ENCODE data around the gene ZFP36L1.

Gene ZFP36L1

DNA sequence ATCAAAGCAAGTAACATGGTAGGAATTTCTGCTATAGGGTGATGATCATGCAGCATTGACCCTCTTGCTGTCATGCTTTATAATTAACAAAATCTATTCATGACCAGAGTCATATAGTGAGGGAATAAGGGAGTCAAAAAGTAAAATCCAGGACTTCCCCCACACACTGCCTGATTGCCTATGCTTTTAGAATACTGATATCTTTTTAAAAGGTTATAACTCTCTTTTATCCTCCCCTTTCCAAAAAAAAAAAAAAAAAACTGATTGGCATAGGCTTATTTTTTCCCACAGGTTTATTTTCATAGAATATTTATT is 51.4 kb downstream of the ZFP36L1 start:
- DNase-seq (ENCODE audit: low spot score) = no peak

DNA sequence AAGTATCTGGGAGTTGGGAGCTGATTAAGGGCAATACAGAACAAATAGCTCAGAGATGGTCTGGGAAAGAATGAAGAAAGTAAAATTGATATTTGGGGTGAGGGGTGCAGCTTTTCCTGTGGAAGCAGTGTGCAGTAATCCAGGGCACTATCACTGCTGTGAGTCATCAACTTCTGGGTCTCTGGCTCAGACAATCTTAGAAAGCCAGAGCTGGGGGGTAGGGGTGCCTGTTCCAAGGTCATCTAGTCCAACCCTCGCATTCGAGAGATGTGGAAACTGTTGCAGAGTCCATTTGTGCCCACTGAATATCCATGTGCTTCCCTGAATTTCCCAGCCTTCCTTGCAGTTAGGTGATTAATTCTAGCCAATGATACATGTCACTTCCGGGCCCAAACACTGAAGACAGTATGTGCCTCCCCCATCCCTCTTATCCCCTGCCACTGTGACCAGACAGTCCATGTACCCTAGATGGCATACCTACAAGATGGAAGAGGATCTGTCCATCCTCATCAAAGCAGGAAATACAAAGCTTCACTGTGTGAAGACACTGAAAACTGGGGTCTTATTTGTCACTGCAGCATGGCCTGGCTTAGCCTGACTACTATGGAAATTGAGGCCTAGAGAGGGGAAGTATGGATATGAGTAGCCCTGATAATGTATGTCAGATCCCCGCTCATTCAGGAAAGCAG is 51.9 kb downstream of the ZFP36L1 start:
- DNase-seq (ENCODE audit: low spot score) = no peak

DNA sequence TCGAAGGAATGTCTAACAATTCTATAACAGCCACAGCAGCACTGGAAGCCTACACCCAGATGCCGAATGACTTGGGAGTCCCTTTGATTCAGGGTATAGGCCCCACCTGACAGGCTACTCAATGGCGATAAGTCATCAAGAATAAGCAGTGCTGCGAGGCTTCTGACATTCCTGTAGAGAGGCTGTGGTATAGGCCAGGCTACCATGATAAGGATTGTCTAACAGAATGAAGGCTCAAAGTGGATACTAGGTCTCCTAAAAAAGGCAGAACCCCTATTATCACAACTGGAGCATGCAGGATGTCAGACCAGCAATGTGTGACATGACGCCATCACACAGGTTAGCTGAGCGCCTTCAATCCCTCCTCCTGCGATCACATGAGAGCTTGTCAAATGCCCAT is 53.2 kb downstream of the ZFP36L1 start:
- no peak for DNase-seq (ENCODE audit: low spot score)

DNA sequence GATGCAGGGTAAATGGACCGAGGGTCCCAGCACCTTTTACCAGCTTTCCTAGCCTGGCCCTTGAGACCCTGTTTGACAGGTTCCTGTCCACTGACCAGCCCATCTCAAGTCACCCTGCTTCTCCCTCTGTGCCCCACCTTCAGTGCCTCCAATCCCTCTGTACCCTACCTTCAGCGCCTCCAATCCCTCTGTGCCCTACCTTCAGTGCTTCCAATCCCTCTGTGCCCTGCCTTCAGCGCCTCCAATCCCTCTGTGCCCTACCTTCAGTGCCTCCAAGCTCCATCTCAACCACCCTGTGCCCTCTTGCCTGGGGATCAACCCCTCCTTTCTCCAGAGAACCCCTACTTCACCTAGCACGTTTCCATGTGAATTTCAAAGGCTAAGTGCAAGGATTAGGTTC is 54.3 kb downstream of the ZFP36L1 start:
- DNase-seq (ENCODE audit: low spot score) = no peak

All from SK-N-DZ (cell line).